Effector memory CD8-positive, alpha-beta T cell (primary cell): ENCODE measurements around the gene DLL4.
A peak's percentile ranks its signal among the peaks of the same experiment; 100 is the strongest.

ENCODE experiments used
- ATAC-seq: fragments of 150-1000 bp; cut with Tn5 transposase; replicated peaks from 2 replicates; pipeline ENCODE4 v1.10.0; 2021; ENCODE audit warnings: mild to moderate bottlenecking, moderate library complexity
- DNase-seq, 3 experiments: peaks; one replicate each; pipeline ENCODE4 v3.0.0; 2021
- H3K27ac Mint-ChIP-seq, 2 donors: one replicate each; pipeline ENCODE4 v1.8.0; 2022; ENCODE audit warnings: mild to moderate bottlenecking in 2 of 2, mixed read lengths in 2 of 2, moderate library complexity in 2 of 2
- H3K27me3 Mint-ChIP-seq, 2 donors: one replicate each; pipeline ENCODE4 v1.8.0; 2022; ENCODE audit warnings: mixed read lengths in 2 of 2
- H3K36me3 Mint-ChIP-seq: one replicate; pipeline ENCODE4 v1.8.0; 2022; ENCODE audit warnings: mild to moderate bottlenecking, moderate library complexity, mixed read lengths; ENCODE audit not compliant: insufficient read depth
- H3K4me1 Mint-ChIP-seq, 2 donors: one replicate each; pipeline ENCODE4 v1.8.0; 2022; ENCODE audit warnings: low read depth in 2 of 2, mixed read lengths in 2 of 2
- H3K4me3 Mint-ChIP-seq, 2 donors: one replicate each; pipeline ENCODE4 v1.8.0; 2022; ENCODE audit warnings: mild to moderate bottlenecking in 2 of 2, mixed read lengths in 2 of 2, moderate library complexity in 2 of 2
- H3K9me3 Mint-ChIP-seq, 2 donors: one replicate each; pipeline ENCODE4 v1.8.0; 2022; ENCODE audit warnings: mixed read lengths in 2 of 2

Gene DLL4

GRCh38 chr15:40912478-40912877 lies 16.7 kb upstream of the DLL4 start:
- H3K27me3 Mint-ChIP-seq = peaks cover 0 to 12% of the 10 kb centered on the region in 2 donors
- H3K4me1 Mint-ChIP-seq = peaks cover 2 to 6% of the 10 kb centered on the region in 2 donors
- H3K4me3 Mint-ChIP-seq = no peak overlapping the region
- H3K27ac Mint-ChIP-seq = no peak overlapping the region
- H3K36me3 Mint-ChIP-seq = peaks cover 4% of the 10 kb centered on the region
- ATAC-seq = no peak
- H3K9me3 Mint-ChIP-seq = no peaks in the 10 kb centered on the region
- no peak for DNase-seq

- DNase-seq = no peak
- ATAC-seq = no peak
- no peaks in the 10 kb centered on the region for H3K36me3 Mint-ChIP-seq
These were observed 15.1 kb upstream of the DLL4 start for GRCh38 chr15:40914013-40914412.

GRCh38 chr15:40914486-40914885 lies 14.7 kb upstream of the DLL4 start:
- peaks cover 0 to 12% of the 10 kb centered on the region in 2 donors for H3K27me3 Mint-ChIP-seq
- no peak overlapping the region for H3K27ac Mint-ChIP-seq
- H3K36me3 Mint-ChIP-seq = no peaks in the 10 kb centered on the region
- ATAC-seq (no peak), DNase-seq (no peak)
- no peak overlapping the region for H3K4me3 Mint-ChIP-seq
- H3K9me3 Mint-ChIP-seq = no peaks in the 10 kb centered on the region
- H3K4me1 Mint-ChIP-seq = no peaks in the 10 kb centered on the region

More at GRCh38 chr15:40914013-40914412, 15.1 kb upstream of the DLL4 start:
- Mint-ChIP-seq H3K4me1 (no peaks in the 10 kb centered on the region), H3K9me3 (no peaks in the 10 kb centered on the region), H3K27me3 (peaks cover 0 to 12% of the 10 kb centered on the region in 2 donors), H3K27ac (no peak overlapping the region), H3K4me3 (no peak overlapping the region)

- Mint-ChIP-seq H3K4me1 (no peaks in the 10 kb centered on the region), H3K36me3 (no peaks in the 10 kb centered on the region), H3K4me3 (no peak overlapping the region), H3K27me3 (peaks cover 0 to 12% of the 10 kb centered on the region in 2 donors), H3K9me3 (no peaks in the 10 kb centered on the region), H3K27ac (peak overlapping the region in 1 of 2 donors; percentile 38)
- no peak for ATAC-seq
- DNase-seq = no peak
These were observed 14.0 kb upstream of the DLL4 start for GRCh38 chr15:40915116-40915661.

GRCh38 chr15:40915679-40916078 lies 13.5 kb upstream of the DLL4 start:
- no peak overlapping the region for H3K27ac Mint-ChIP-seq
- ATAC-seq (no peak), DNase-seq (no peak)
- H3K4me3 Mint-ChIP-seq = no peak overlapping the region
- no peaks in the 10 kb centered on the region for H3K9me3 Mint-ChIP-seq
- H3K27me3 Mint-ChIP-seq = peaks cover 0 to 12% of the 10 kb centered on the region in 2 donors
- H3K36me3 Mint-ChIP-seq = no peaks in the 10 kb centered on the region
- no peaks in the 10 kb centered on the region for H3K4me1 Mint-ChIP-seq

- H3K9me3 Mint-ChIP-seq = no peaks in the 10 kb centered on the region
These were observed 11.6 kb upstream of the DLL4 start for GRCh38 chr15:40917585-40917984.

GRCh38 chr15:40918146-40918798 lies 10.9 kb upstream of the DLL4 start:
- no peak for DNase-seq
- Mint-ChIP-seq H3K4me1 (no peaks in the 10 kb centered on the region), H3K27ac (no peak overlapping the region), H3K27me3 (peaks cover 0 to 12% of the 10 kb centered on the region in 2 donors), H3K4me3 (no peak overlapping the region), H3K36me3 (no peaks in the 10 kb centered on the region), H3K9me3 (no peaks in the 10 kb centered on the region)
- ATAC-seq = no peak

More at GRCh38 chr15:40917585-40917984, 11.6 kb upstream of the DLL4 start:
- no peak for ATAC-seq
- H3K4me3 Mint-ChIP-seq = no peak overlapping the region
- no peaks in the 10 kb centered on the region for H3K36me3 Mint-ChIP-seq
- H3K4me1 Mint-ChIP-seq = no peaks in the 10 kb centered on the region
- DNase-seq = no peak
- H3K27ac Mint-ChIP-seq = no peak overlapping the region
- H3K27me3 Mint-ChIP-seq = peaks cover 0 to 12% of the 10 kb centered on the region in 2 donors

- no peak overlapping the region for H3K27ac Mint-ChIP-seq
- ATAC-seq = no peak
- H3K9me3 Mint-ChIP-seq = no peaks in the 10 kb centered on the region
- no peaks in the 10 kb centered on the region for H3K36me3 Mint-ChIP-seq
- H3K27me3 Mint-ChIP-seq = peaks cover 0 to 12% of the 10 kb centered on the region in 2 donors
- no peak for DNase-seq
- H3K4me3 Mint-ChIP-seq = no peak overlapping the region
- no peaks in the 10 kb centered on the region for H3K4me1 Mint-ChIP-seq
These were observed 10.2 kb upstream of the DLL4 start for GRCh38 chr15:40918799-40919392.

- DNase-seq (no peak), ATAC-seq (no peak)
- Mint-ChIP-seq H3K36me3 (no peaks in the 10 kb centered on the region), H3K4me1 (peaks cover 2 to 11% of the 10 kb centered on the region in 2 donors), H3K27me3 (peaks cover 15 to 30% of the 10 kb centered on the region in 2 donors), H3K27ac (no peak overlapping the region), H3K4me3 (no peak overlapping the region), H3K9me3 (no peaks in the 10 kb centered on the region)
These were observed 7.1 kb upstream of the DLL4 start for GRCh38 chr15:40921949-40922607.

GRCh38 chr15:40922608-40923005 lies 6.5 kb upstream of the DLL4 start:
- H3K27me3 Mint-ChIP-seq = peaks cover 20 to 33% of the 10 kb centered on the region in 2 donors
- ATAC-seq (no peak), DNase-seq (no peak)
- H3K36me3 Mint-ChIP-seq = no peaks in the 10 kb centered on the region
- H3K4me1 Mint-ChIP-seq = peaks cover 4 to 14% of the 10 kb centered on the region in 2 donors
- H3K27ac Mint-ChIP-seq = no peak overlapping the region
- no peak overlapping the region for H3K4me3 Mint-ChIP-seq
- no peaks in the 10 kb centered on the region for H3K9me3 Mint-ChIP-seq

- DNase-seq (no peak), ATAC-seq (no peak)
- Mint-ChIP-seq H3K4me1 (peaks cover 5 to 14% of the 10 kb centered on the region in 2 donors), H3K9me3 (no peaks in the 10 kb centered on the region), H3K36me3 (no peaks in the 10 kb centered on the region), H3K4me3 (no peak overlapping the region), H3K27me3 (peaks cover 20 to 40% of the 10 kb centered on the region in 2 donors), H3K27ac (no peak overlapping the region)
These were observed 5.6 kb upstream of the DLL4 start for GRCh38 chr15:40923551-40923950.

- Mint-ChIP-seq H3K4me1 (peaks cover 20 to 31% of the 10 kb centered on the region in 2 donors), H3K27ac (no peak overlapping the region), H3K27me3 (peaks cover 32 to 60% of the 10 kb centered on the region in 2 donors), H3K4me3 (peak overlapping the region in 1 of 2 donors; percentile 81), H3K9me3 (no peaks in the 10 kb centered on the region), H3K36me3 (no peaks in the 10 kb centered on the region)
- DNase-seq (no peak), ATAC-seq (no peak)
These were observed 3.7 kb upstream of the DLL4 start for GRCh38 chr15:40925495-40925862.

- H3K9me3 Mint-ChIP-seq = no peaks in the 10 kb centered on the region
- peaks cover 38 to 66% of the 10 kb centered on the region in 2 donors for H3K27me3 Mint-ChIP-seq
- H3K36me3 Mint-ChIP-seq = peaks cover 2% of the 10 kb centered on the region
- peak; percentile 42 for ATAC-seq
- no peak for DNase-seq
- no peak overlapping the region for H3K27ac Mint-ChIP-seq
- H3K4me1 Mint-ChIP-seq = peaks cover 26 to 37% of the 10 kb centered on the region in 2 donors
- H3K4me3 Mint-ChIP-seq = peak overlapping the region; percentile 75 to 81
These were observed 3.1 kb upstream of the DLL4 start for GRCh38 chr15:40925863-40926658.
